GM12874 (cell line): ENCODE results near the gene RAB23.

Source experiments
- TF ChIP-seq, protein P1 (sequence below): IDR thresholded peaks from 2 replicates; pipeline ENCODE4 v1.5.1; 2011; ENCODE audit warnings: low read depth, mild to moderate bottlenecking, control low read depth, low read length, moderate library complexity; ENCODE audit not compliant: insufficient read depth

The RAB23 gene

DNA sequence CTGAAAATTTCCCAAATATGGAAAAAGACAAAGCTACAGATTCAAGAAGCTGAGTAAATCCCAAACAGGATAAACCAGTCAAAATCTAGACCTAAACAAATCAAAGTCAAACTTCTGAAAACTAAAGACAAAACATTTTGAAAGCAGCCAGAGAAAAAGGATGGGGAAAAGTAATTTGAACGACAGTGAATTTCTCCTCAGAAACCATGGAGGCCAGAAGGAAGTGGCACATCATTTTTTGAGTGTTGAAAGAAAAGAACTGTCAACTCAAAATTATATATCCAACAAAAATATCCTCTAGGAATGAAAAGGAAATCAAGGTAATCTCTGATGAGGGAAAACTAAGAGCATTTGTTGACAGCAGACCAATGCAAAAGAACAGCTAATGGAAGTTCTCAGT lies 6.8 kb downstream of the RAB23 start:
- TF ChIP-seq, protein P1, sequence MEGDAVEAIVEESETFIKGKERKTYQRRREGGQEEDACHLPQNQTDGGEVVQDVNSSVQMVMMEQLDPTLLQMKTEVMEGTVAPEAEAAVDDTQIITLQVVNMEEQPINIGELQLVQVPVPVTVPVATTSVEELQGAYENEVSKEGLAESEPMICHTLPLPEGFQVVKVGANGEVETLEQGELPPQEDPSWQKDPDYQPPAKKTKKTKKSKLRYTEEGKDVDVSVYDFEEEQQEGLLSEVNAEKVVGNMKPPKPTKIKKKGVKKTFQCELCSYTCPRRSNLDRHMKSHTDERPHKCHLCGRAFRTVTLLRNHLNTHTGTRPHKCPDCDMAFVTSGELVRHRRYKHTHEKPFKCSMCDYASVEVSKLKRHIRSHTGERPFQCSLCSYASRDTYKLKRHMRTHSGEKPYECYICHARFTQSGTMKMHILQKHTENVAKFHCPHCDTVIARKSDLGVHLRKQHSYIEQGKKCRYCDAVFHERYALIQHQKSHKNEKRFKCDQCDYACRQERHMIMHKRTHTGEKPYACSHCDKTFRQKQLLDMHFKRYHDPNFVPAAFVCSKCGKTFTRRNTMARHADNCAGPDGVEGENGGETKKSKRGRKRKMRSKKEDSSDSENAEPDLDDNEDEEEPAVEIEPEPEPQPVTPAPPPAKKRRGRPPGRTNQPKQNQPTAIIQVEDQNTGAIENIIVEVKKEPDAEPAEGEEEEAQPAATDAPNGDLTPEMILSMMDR, result no peak

- TF ChIP-seq, protein P1, result no peak
Measured at GRCh38 chr6:57210060-57210459, 12.0 kb downstream of the RAB23 start.

GRCh38 chr6:57209030-57209429 lies 13.1 kb downstream of the RAB23 start:
- TF ChIP-seq, protein P1, result no peak

- TF ChIP-seq, protein P1, result no peak
Measured at GRCh38 chr6:57207872-57208271, 14.2 kb downstream of the RAB23 start.

GRCh38 chr6:57207141-57207540 lies 15.0 kb downstream of the RAB23 start:
- TF ChIP-seq, protein P1, result no peak

- TF ChIP-seq, protein P1, result no peak
Measured at GRCh38 chr6:57205550-57206328, 16.4 kb downstream of the RAB23 start.

DNA sequence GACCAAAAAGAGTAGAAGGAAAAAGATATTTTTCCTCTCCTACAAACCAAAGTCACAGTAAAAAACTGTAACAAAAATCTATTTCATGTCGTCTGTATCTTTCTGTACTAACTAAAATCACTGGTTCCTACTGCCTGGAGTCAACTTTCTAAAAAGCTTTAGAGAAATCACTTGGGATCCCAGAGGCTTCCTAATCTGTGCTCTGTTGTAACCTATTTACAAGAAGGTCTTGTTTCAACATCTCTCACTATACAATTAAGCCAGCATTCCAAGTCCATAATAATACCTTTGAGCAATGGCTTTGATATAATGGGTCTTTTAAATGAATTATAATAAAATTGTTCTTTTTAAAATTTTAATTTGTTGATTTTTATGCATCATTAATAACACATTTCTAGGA lies 20.4 kb downstream of the RAB23 start:
- TF ChIP-seq, protein P1, result no peak
